Ishikawa (cell line): ENCODE measurements around the gene SPN.

Experiments
- CREB1 ChIP-seq: IDR thresholded peaks from 2 replicates; pipeline ENCODE4 v1.6.1; 2012; ENCODE audit warnings: low read depth
- EGR1 ChIP-seq: IDR thresholded peaks from 2 replicates; pipeline ENCODE4 v1.6.1; 2012
- EP300 ChIP-seq: IDR thresholded peaks from 2 replicates; pipeline ENCODE4 v1.6.1; 2012; ENCODE audit warnings: borderline replicate concordance
- FOXM1 ChIP-seq: IDR thresholded peaks from 2 replicates; pipeline ENCODE4 v1.6.1; 2012; ENCODE audit warnings: low read depth, borderline replicate concordance
- NFIC ChIP-seq: IDR thresholded peaks from 2 replicates; pipeline ENCODE4 v1.6.1; 2012
- RAD21 ChIP-seq: IDR thresholded peaks from 2 replicates; pipeline ENCODE4 v1.6.1; 2012; ENCODE audit warnings: low read depth
- TAF1 ChIP-seq: IDR thresholded peaks from 2 replicates; pipeline ENCODE4 v1.6.1; 2012; ENCODE audit warnings: low read depth, mild to moderate bottlenecking
- YY1 ChIP-seq: IDR thresholded peaks from 2 replicates; pipeline ENCODE4 v1.6.1; 2012; ENCODE audit warnings: low read depth
- TF ChIP-seq, protein P1 (sequence below): IDR thresholded peaks from 2 replicates; pipeline ENCODE4 v1.6.1; 2012; ENCODE audit warnings: low read depth, mild to moderate bottlenecking
- TF ChIP-seq, protein P2 (sequence below): IDR thresholded peaks from 2 replicates; pipeline ENCODE4 v1.6.1; 2012

DNA sequence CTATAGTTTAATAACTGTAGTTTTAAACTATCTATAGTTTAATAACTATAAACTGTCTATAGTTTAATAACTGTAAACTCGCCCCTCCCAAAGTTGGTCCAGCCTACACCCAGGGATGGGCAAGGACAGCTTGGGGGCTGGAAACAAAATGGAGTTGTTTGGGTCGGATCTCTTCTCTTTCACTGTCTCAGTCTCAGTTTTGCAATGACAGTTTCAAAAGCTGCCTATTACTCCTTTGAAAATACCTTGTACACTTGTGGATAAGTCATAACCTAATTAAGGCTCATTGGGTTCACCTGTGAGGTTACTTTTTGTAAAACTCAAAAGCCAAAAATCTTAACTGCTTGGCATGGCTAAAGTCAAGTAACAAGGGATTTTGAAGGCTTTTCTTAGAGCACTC lies 51.3 kb downstream of the SPN start:
- no peak for TF ChIP-seq EGR1
- no peak for TF ChIP-seq NFIC
- no peak for TF ChIP-seq YY1
- TF ChIP-seq, protein P1, sequence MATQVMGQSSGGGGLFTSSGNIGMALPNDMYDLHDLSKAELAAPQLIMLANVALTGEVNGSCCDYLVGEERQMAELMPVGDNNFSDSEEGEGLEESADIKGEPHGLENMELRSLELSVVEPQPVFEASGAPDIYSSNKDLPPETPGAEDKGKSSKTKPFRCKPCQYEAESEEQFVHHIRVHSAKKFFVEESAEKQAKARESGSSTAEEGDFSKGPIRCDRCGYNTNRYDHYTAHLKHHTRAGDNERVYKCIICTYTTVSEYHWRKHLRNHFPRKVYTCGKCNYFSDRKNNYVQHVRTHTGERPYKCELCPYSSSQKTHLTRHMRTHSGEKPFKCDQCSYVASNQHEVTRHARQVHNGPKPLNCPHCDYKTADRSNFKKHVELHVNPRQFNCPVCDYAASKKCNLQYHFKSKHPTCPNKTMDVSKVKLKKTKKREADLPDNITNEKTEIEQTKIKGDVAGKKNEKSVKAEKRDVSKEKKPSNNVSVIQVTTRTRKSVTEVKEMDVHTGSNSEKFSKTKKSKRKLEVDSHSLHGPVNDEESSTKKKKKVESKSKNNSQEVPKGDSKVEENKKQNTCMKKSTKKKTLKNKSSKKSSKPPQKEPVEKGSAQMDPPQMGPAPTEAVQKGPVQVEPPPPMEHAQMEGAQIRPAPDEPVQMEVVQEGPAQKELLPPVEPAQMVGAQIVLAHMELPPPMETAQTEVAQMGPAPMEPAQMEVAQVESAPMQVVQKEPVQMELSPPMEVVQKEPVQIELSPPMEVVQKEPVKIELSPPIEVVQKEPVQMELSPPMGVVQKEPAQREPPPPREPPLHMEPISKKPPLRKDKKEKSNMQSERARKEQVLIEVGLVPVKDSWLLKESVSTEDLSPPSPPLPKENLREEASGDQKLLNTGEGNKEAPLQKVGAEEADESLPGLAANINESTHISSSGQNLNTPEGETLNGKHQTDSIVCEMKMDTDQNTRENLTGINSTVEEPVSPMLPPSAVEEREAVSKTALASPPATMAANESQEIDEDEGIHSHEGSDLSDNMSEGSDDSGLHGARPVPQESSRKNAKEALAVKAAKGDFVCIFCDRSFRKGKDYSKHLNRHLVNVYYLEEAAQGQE, result no peak
- TF ChIP-seq, protein P2, sequence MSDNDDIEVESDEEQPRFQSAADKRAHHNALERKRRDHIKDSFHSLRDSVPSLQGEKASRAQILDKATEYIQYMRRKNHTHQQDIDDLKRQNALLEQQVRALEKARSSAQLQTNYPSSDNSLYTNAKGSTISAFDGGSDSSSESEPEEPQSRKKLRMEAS, result no peak
- no peak for TF ChIP-seq EP300
- no peak for TF ChIP-seq RAD21
- no peak for TF ChIP-seq FOXM1
- no peak for TF ChIP-seq TAF1
- no peak for TF ChIP-seq CREB1
